G401 (cell line): Measurements from ENCODE around the gene TXNDC17. TPM values are rescaled to one million over a fixed set of nuclear protein-coding genes. Genes with fewer than 3 reads are reported as not detected.
"Not testable (repeated sequence)": the region's sequence is repeated elsewhere in the genome, so short reads cannot be mapped to it uniquely, and the experiment has no call there.

Experiments used
- DNase-seq: peaks from one replicate; pipeline ENCODE4 v3.0.0-alpha.2; 2015; ENCODE audit warnings: low spot score
- in situ Hi-C: cut with HindIII; loops from 2 replicates; pipeline ENCODE4 v1.10.0; 2016; ENCODE audit warnings: low sequenced_read_pairs, mixed read lengths
- total RNA-seq: library from RNA; depleted of rRNA; stranded (reverse); fragments of >200 nt; shearing (Covaris generic); gene quantifications from 2 replicates; pipeline ENCODE4 v1.2.3, GENCODE V29; 2014; rRNA removed

The TXNDC17 gene
- total RNA-seq, 1 experiment from 2014 or later = 228 TPM

- DNase-seq = no peak
- in situ Hi-C loops = no loop called here
Measured at GRCh38 chr17:6677946-6678345, 37.1 kb downstream of the TXNDC17 start.

GRCh38 chr17:6679241-6679640 lies 38.4 kb downstream of the TXNDC17 start:
- DNase-seq = no peak
- in situ Hi-C loops = no loop called here

GRCh38 chr17:6681176-6681575 lies 40.3 kb downstream of the TXNDC17 start:
- DNase-seq = no peak
- in situ Hi-C loops = no loop called here

- no peak for DNase-seq
- in situ Hi-C loops = no loop called here
Measured at GRCh38 chr17:6681671-6682070, 40.8 kb downstream of the TXNDC17 start.

GRCh38 chr17:6682339-6682738 lies 41.5 kb downstream of the TXNDC17 start:
- in situ Hi-C loops = no loop called here
- no peak for DNase-seq

- DNase-seq = no peak
- in situ Hi-C loops = no loop called here
Measured at GRCh38 chr17:6683081-6683684, 42.3 kb downstream of the TXNDC17 start.

GRCh38 chr17:6683730-6684459 lies 43.0 kb downstream of the TXNDC17 start:
- in situ Hi-C loops = no loop called here
- DNase-seq = no peak

- no peak for DNase-seq
- in situ Hi-C loops = no loop called here
Measured at GRCh38 chr17:6684460-6684783, 43.6 kb downstream of the TXNDC17 start.

- in situ Hi-C loops = no loop called here
- no peak for DNase-seq
Measured at GRCh38 chr17:6684881-6685767, 44.3 kb downstream of the TXNDC17 start.

- no peak for DNase-seq
- in situ Hi-C loops = no loop called here
Measured at GRCh38 chr17:6686026-6686425, 45.2 kb downstream of the TXNDC17 start.

- no peak for DNase-seq
- in situ Hi-C loops = no loop called here
Measured at GRCh38 chr17:6688944-6689343, 48.1 kb downstream of the TXNDC17 start.

- DNase-seq = no peak
- in situ Hi-C loops = no loop called here
Measured at GRCh38 chr17:6690641-6691040, 49.8 kb downstream of the TXNDC17 start.

- in situ Hi-C loops = no loop called here
- no peak for DNase-seq
Measured at GRCh38 chr17:6691546-6691945, 50.7 kb downstream of the TXNDC17 start.

- in situ Hi-C loops = not testable (repeated sequence)
Measured at GRCh38 chr17:6691958-6692357, 51.1 kb downstream of the TXNDC17 start.

More at GRCh38 chr17:6691958-6692357, 51.1 kb downstream of the TXNDC17 start:
- DNase-seq = not testable (repeated sequence)

Other genes with a start within 250 kb of the TXNDC17 start
- gene AIPL1, start 205.9 kb upstream of the TXNDC17 start, total RNA-seq = not detected in 2 replicates
- gene PIMREG, start 196.6 kb upstream of the TXNDC17 start, total RNA-seq = 66.5 and 72.7 TPM in 2 replicates
- 0.92 and 2.1 TPM in 2 replicates for gene PITPNM3, start 84.5 kb upstream of the TXNDC17 start, total RNA-seq
- gene KIAA0753, start 349 bp upstream of the TXNDC17 start, total RNA-seq = 16.7 and 17.2 TPM in 2 replicates
- 16.4 and 27.2 TPM in 2 replicates for gene MED31, start 10.5 kb downstream of the TXNDC17 start, total RNA-seq
- 2.5 and 2.8 TPM in 2 replicates for gene C17orf100, start 10.7 kb downstream of the TXNDC17 start, total RNA-seq
- gene SLC13A5, start 72.3 kb downstream of the TXNDC17 start, total RNA-seq = not detected in 2 replicates
- not detected in 2 replicates for gene XAF1, start 115.0 kb downstream of the TXNDC17 start, total RNA-seq
- not detected in 2 replicates for gene FBXO39, start 135.2 kb downstream of the TXNDC17 start, total RNA-seq
- gene TEKT1, start 190.7 kb downstream of the TXNDC17 start, total RNA-seq = not detected in 2 replicates